Peyer's patch (tissue), 4 donors: ENCODE results near the gene ENO1. TPM values are rescaled to one million over a fixed set of nuclear protein-coding genes. Genes with fewer than 3 reads are reported as not detected.
A peak's percentile ranks its signal among the peaks of the same experiment; 100 is the strongest.

Experiments used
- DNase-seq, 3 donors: peaks; one replicate each; pipeline ENCODE4 v3.0.0-alpha.2; 2017 to 2019
- H3K27ac ChIP-seq, 4 donors: fragments of 200-600 bp; sonication (generic); one replicate each; pipeline ENCODE4 v1.5.1; 2016 to 2019
- H3K27me3 ChIP-seq, 2 donors: fragments of 200-600 bp; sonication (generic); one replicate each; pipeline ENCODE4 v1.5.1; 2019
- H3K36me3 ChIP-seq, 3 donors: fragments of 200-600 bp; sonication (generic); one replicate each; pipeline ENCODE4 v1.5.1; 2016 to 2019
- H3K4me1 ChIP-seq, 4 donors: fragments of 200-600 bp; sonication (generic); one replicate each; pipeline ENCODE4 v1.5.1; 2016 to 2019
- H3K4me3 ChIP-seq, 4 donors: fragments of 200-600 bp; sonication (generic); 1 replicate in 3 of 4; 2 replicates in 1 of 4; pipeline ENCODE4 v1.5.1; 2016 to 2019; ENCODE audit warnings: mild to moderate bottlenecking in 1 of 4
- H3K9me3 ChIP-seq, 4 donors: fragments of 200-600 bp; sonication (generic); one replicate each; pipeline ENCODE4 v1.5.1; 2016 to 2019; ENCODE audit warnings: mild to moderate bottlenecking in 1 of 4
- CTCF ChIP-seq, 6 experiments: fragments of 450-650 bp in 4 of 6; fragments of 200-600 bp in 2 of 6; sonication (generic) in 1 of 6; IDR thresholded peaks; one replicate each; pipeline ENCODE4 v1.5.1; 2017 to 2019; ENCODE audit warnings: antibody characterized with exemption in 6 of 6, mild to moderate bottlenecking in 3 of 6, moderate library complexity in 1 of 6
- POLR2A ChIP-seq, 2 donors: fragments of 450-650 bp; IDR thresholded peaks; one replicate each; pipeline ENCODE4 v1.5.1; 2017; ENCODE audit warnings: antibody characterized with exemption in 2 of 2, mild to moderate bottlenecking in 2 of 2, moderate library complexity in 2 of 2
- total RNA-seq, 4 donors: library from RNA; depleted of rRNA; stranded (reverse); fragments of >200 nt; gene quantifications; one replicate each; pipeline ENCODE4 v1.1.0, GENCODE V29; 2016

The ENO1 gene
- total RNA-seq, 4 donors from 2014 or later: 355 to 547 (median 484) TPM

- Histone ChIP-seq H3K27me3 (no peaks in the 10 kb centered on the region), H3K4me1 (peaks cover 0 to 24% (median 0%) of the 10 kb centered on the region in 4 donors), H3K9me3 (no peaks in the 10 kb centered on the region), H3K27ac (peak overlapping the region in 2 of 4 donors; percentile 63 to 76), H3K4me3 (no peak overlapping the region), H3K36me3 (no peaks in the 10 kb centered on the region)
- peak; percentile 70 to 93 (median 90) for TF ChIP-seq CTCF (IDR thresholded peaks at IDR 0.05)
- peak in 1 of 2 donors; percentile 31 for TF ChIP-seq POLR2A (IDR thresholded peaks at IDR 0.05)
- DNase-seq: peak; percentile 73 to 93 (median 91)
Observed at GRCh38 chr1:8848663-8849386, 29.7 kb downstream of the ENO1 start.

GRCh38 chr1:8847990-8848389 is 30.5 kb downstream of the ENO1 start:
- Histone ChIP-seq H3K27me3 (no peaks in the 10 kb centered on the region), H3K9me3 (no peaks in the 10 kb centered on the region), H3K4me3 (no peak overlapping the region), H3K36me3 (no peaks in the 10 kb centered on the region), H3K27ac (peak overlapping the region in 2 of 4 donors; percentile 63 to 76), H3K4me1 (peaks cover 0 to 24% (median 0%) of the 10 kb centered on the region in 4 donors)
- DNase-seq: peak in 2 of 3 donors; percentile 70 to 71
- TF ChIP-seq CTCF (IDR thresholded peaks at IDR 0.05): no peak
- no peak for TF ChIP-seq POLR2A (IDR thresholded peaks at IDR 0.05)

GRCh38 chr1:8846263-8846662 is 32.2 kb downstream of the ENO1 start:
- peaks cover 0 to 24% (median 0%) of the 10 kb centered on the region in 4 donors for H3K4me1 ChIP-seq
- no peak overlapping the region for H3K4me3 ChIP-seq
- no peak for TF ChIP-seq POLR2A (IDR thresholded peaks at IDR 0.05)
- TF ChIP-seq CTCF (IDR thresholded peaks at IDR 0.05): no peak
- DNase-seq: peak in 1 of 3 donors; percentile 65
- no peaks in the 10 kb centered on the region for H3K27me3 ChIP-seq
- no peak overlapping the region for H3K27ac ChIP-seq
- H3K9me3 ChIP-seq: no peaks in the 10 kb centered on the region
- no peaks in the 10 kb centered on the region for H3K36me3 ChIP-seq

GRCh38 chr1:8845104-8846097 is 33.1 kb downstream of the ENO1 start:
- H3K27ac ChIP-seq: no peak overlapping the region
- H3K27me3 ChIP-seq: no peaks in the 10 kb centered on the region
- no peaks in the 10 kb centered on the region for H3K36me3 ChIP-seq
- no peak for DNase-seq
- H3K9me3 ChIP-seq: no peaks in the 10 kb centered on the region
- H3K4me1 ChIP-seq: peaks cover 0 to 24% (median 0%) of the 10 kb centered on the region in 4 donors
- TF ChIP-seq CTCF (IDR thresholded peaks at IDR 0.05) (no peak), POLR2A (IDR thresholded peaks at IDR 0.05) (no peak)
- H3K4me3 ChIP-seq: no peak overlapping the region

- Histone ChIP-seq H3K27me3 (no peaks in the 10 kb centered on the region), H3K9me3 (no peaks in the 10 kb centered on the region), H3K4me1 (peaks cover 0 to 24% (median 0%) of the 10 kb centered on the region in 4 donors), H3K27ac (peak overlapping the region in 1 of 4 donors; percentile 7), H3K4me3 (no peak overlapping the region), H3K36me3 (no peaks in the 10 kb centered on the region)
- no peak for DNase-seq
- TF ChIP-seq CTCF (IDR thresholded peaks at IDR 0.05) (no peak), POLR2A (IDR thresholded peaks at IDR 0.05) (no peak)
Observed at GRCh38 chr1:8844501-8845006, 33.9 kb downstream of the ENO1 start.
